HEK293 (cell line): ENCODE measurements around the gene EFCAB6.

Experiments used
- CTCF ChIA-PET: fragments of 350-600 bp; formaldehyde crosslinking; extraction: SDS; loops from one replicate; lab custom pipeline; 2021; ENCODE audit warnings: antibody characterized with exemption; lab: Yijun Ruan, JAX
- POLR2A ChIA-PET: fragments of 300-600 bp; formaldehyde crosslinking; extraction: SDS; loops from one replicate; lab custom pipeline; 2020; ENCODE audit warnings: antibody characterized with exemption, inconsistent platforms; lab: Yijun Ruan, JAX
- H3K27ac ChIP-seq: fragments of 200-500 bp; sonication (Bioruptor generic); 2 replicates; pipeline ENCODE4 v1.5.1; 2014; ENCODE audit warnings: low read depth, low read length, control low read depth, inconsistent platforms; ENCODE audit errors: extremely low read depth
- H3K36me3 ChIP-seq, 2 experiments: fragments of 200-500 bp in 1 of 2; sonication (Bioruptor generic) in 1 of 2; 1 replicate in 1 of 2; 2 replicates in 1 of 2; pipeline ENCODE4 v1.5.1; 2014 to 2017; ENCODE audit warnings: inconsistent platforms in 2 of 2, low read length in 2 of 2; ENCODE audit not compliant: control insufficient read depth in 2 of 2, insufficient read depth in 1 of 2
- H3K4me1 ChIP-seq: fragments of 200-500 bp; sonication (Bioruptor generic); 2 replicates; pipeline ENCODE4 v1.5.1; 2014; ENCODE audit warnings: mild to moderate bottlenecking, low read length, inconsistent platforms; ENCODE audit not compliant: control insufficient read depth, insufficient read depth
- H3K4me3 ChIP-seq: 2 replicates; pipeline ENCODE4 v1.5.1; 2011; ENCODE audit warnings: low read depth, mild to moderate bottlenecking, control low read depth, low read length, moderate library complexity
- H3K9me3 ChIP-seq: fragments of 200-500 bp; sonication (Bioruptor generic); 2 replicates; pipeline ENCODE4 v1.5.1; 2014; ENCODE audit warnings: low read depth, low read length, inconsistent platforms; ENCODE audit not compliant: control insufficient read depth, insufficient read depth
- EGR2 ChIP-seq: fragments of 450-650 bp; formaldehyde crosslinking; IDR thresholded peaks from 2 replicates; pipeline ENCODE4 v1.5.1; 2016; ENCODE audit warnings: low read depth, missing biosample characterization, missing genetic modification characterization
- GLI2 ChIP-seq: fragments of 450-650 bp; formaldehyde crosslinking; IDR thresholded peaks from 2 replicates; pipeline ENCODE4; 2017; ENCODE audit warnings: missing biosample characterization, missing genetic modification characterization, low read depth, borderline replicate concordance
- GLIS2 ChIP-seq: fragments of 450-650 bp; formaldehyde crosslinking; IDR thresholded peaks from 2 replicates; pipeline ENCODE4 v1.5.1; 2016; ENCODE audit warnings: missing biosample characterization, missing genetic modification characterization
- MYNN ChIP-seq: fragments of 450-650 bp; formaldehyde crosslinking; IDR thresholded peaks from 2 replicates; pipeline ENCODE4 v1.5.1; 2016; ENCODE audit warnings: missing biosample characterization, missing genetic modification characterization, borderline replicate concordance
- RBAK ChIP-seq: fragments of 450-650 bp; formaldehyde crosslinking; IDR thresholded peaks from 2 replicates; pipeline ENCODE4 v1.5.1; 2016; ENCODE audit warnings: missing biosample characterization, missing genetic modification characterization
- SCRT2 ChIP-seq: fragments of 450-650 bp; formaldehyde crosslinking; IDR thresholded peaks from 2 replicates; pipeline ENCODE4 v1.5.1; 2016; ENCODE audit warnings: missing biosample characterization, missing genetic modification characterization
- YY1 ChIP-seq: fragments of 450-650 bp; formaldehyde crosslinking; IDR thresholded peaks from 2 replicates; pipeline ENCODE4 v1.5.1; 2018; ENCODE audit warnings: missing biosample characterization, missing genetic modification characterization
- ZBTB1 ChIP-seq: fragments of 450-650 bp; formaldehyde crosslinking; IDR thresholded peaks from 2 replicates; pipeline ENCODE4 v1.5.1; 2016; ENCODE audit warnings: missing biosample characterization, missing genetic modification characterization
- ZBTB8A ChIP-seq: fragments of 450-650 bp; formaldehyde crosslinking; IDR thresholded peaks from 2 replicates; pipeline ENCODE4 v1.5.1; 2016; ENCODE audit warnings: missing biosample characterization, missing genetic modification characterization
- ZIC2 ChIP-seq: fragments of 450-650 bp; formaldehyde crosslinking; IDR thresholded peaks from 2 replicates; pipeline ENCODE4 v1.5.1; 2016; ENCODE audit warnings: missing biosample characterization, missing genetic modification characterization
- ZNF112 ChIP-seq: fragments of 450-650 bp; formaldehyde crosslinking; IDR thresholded peaks from 2 replicates; pipeline ENCODE4 v1.5.0; 2017; ENCODE audit warnings: missing biosample characterization, missing genetic modification characterization
- ZNF157 ChIP-seq: fragments of 450-650 bp; formaldehyde crosslinking; IDR thresholded peaks from 2 replicates; pipeline ENCODE4 v1.5.1; 2016; ENCODE audit warnings: missing biosample characterization, missing genetic modification characterization
- ZNF2 ChIP-seq: fragments of 450-650 bp; formaldehyde crosslinking; IDR thresholded peaks from 2 replicates; pipeline ENCODE4 v1.5.1; 2016; ENCODE audit warnings: missing biosample characterization, missing genetic modification characterization
- ZNF423 ChIP-seq: fragments of 450-650 bp; formaldehyde crosslinking; IDR thresholded peaks from 2 replicates; pipeline ENCODE4 v1.5.1; 2016; ENCODE audit warnings: missing biosample characterization, missing genetic modification characterization
- ZNF571 ChIP-seq: fragments of 450-650 bp; formaldehyde crosslinking; IDR thresholded peaks from 2 replicates; pipeline ENCODE4 v1.5.0; 2017; ENCODE audit warnings: missing biosample characterization, missing genetic modification characterization
- ZNF664 ChIP-seq: fragments of 450-650 bp; formaldehyde crosslinking; IDR thresholded peaks from 2 replicates; pipeline ENCODE4 v1.5.1; 2016; ENCODE audit warnings: missing biosample characterization, missing genetic modification characterization
- ZNF747 ChIP-seq: fragments of 450-650 bp; formaldehyde crosslinking; IDR thresholded peaks from 2 replicates; pipeline ENCODE4 v1.5.1; 2016; ENCODE audit warnings: missing biosample characterization, missing genetic modification characterization
- TF ChIP-seq, protein P1 (sequence below): fragments of 450-650 bp; formaldehyde crosslinking; IDR thresholded peaks from 2 replicates; pipeline ENCODE4 v1.5.1; 2016; ENCODE audit warnings: missing biosample characterization, missing genetic modification characterization
- TF ChIP-seq, protein P2 (sequence below): fragments of 450-650 bp; formaldehyde crosslinking; IDR thresholded peaks from 2 replicates; pipeline ENCODE4 v1.5.1; 2016; ENCODE audit warnings: missing biosample characterization, missing genetic modification characterization
- TF ChIP-seq, protein P3 (sequence below): fragments of 450-650 bp; formaldehyde crosslinking; conservative IDR thresholded peaks from 2 replicates; pipeline ENCODE4 v1.5.1; 2016; ENCODE audit warnings: low read depth, missing biosample characterization, missing genetic modification characterization
- TF ChIP-seq, protein P4 (sequence below): fragments of 450-650 bp; formaldehyde crosslinking; IDR thresholded peaks from 2 replicates; pipeline ENCODE4 v1.5.1; 2016; ENCODE audit warnings: missing biosample characterization, missing genetic modification characterization
- TF ChIP-seq, protein P5 (sequence below): fragments of 450-650 bp; formaldehyde crosslinking; IDR thresholded peaks from 2 replicates; pipeline ENCODE4 v1.5.1; 2016; ENCODE audit warnings: missing biosample characterization, missing genetic modification characterization
- TF ChIP-seq, protein P6 (sequence below): fragments of 450-650 bp; formaldehyde crosslinking; IDR thresholded peaks from 2 replicates; pipeline ENCODE4 v1.5.1; 2016; ENCODE audit warnings: missing biosample characterization, missing genetic modification characterization

The EFCAB6 gene

DNA sequence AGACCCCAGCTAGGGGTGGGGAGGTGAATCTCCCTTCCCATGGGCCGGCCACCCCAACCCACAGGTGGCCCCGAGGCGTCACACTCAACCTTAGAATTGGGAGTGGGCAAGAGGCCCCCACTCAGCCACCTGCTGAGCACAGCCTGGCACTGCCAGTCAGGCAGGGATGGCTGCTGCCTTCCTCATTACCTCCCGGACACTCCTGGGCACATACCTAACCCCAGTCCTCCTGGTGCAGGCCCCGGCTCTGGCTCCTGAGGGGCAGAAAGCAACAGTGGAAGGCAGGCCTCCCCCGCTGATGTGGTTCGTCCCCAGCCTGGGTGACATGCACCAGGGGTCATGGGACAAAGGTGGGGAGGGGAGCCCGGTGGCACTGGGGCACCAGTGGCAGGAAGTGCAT, 296.7 kb downstream of the EFCAB6 start:
- TF ChIP-seq GLI2 (tag by site-specific recombination) (no peak), ZNF664 (tag by site-specific recombination) (no peak), EGR2 (no peak), ZNF2 (tag by site-specific recombination) (no peak), SCRT2 (tag by site-specific recombination) (no peak), ZNF571 (tag by site-specific recombination) (no peak), ZNF157 (tag by site-specific recombination) (no peak), ZNF747 (tag by site-specific recombination) (no peak), RBAK (tag by site-specific recombination) (no peak), YY1 (no peak), ZNF112 (tag by site-specific recombination) (no peak)
- TF ChIP-seq, protein P1, sequence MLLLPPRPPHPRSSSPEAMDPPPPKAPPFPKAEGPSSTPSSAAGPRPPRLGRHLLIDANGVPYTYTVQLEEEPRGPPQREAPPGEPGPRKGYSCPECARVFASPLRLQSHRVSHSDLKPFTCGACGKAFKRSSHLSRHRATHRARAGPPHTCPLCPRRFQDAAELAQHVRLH (tag by site-specific recombination), result no peak
- TF ChIP-seq, protein P2, sequence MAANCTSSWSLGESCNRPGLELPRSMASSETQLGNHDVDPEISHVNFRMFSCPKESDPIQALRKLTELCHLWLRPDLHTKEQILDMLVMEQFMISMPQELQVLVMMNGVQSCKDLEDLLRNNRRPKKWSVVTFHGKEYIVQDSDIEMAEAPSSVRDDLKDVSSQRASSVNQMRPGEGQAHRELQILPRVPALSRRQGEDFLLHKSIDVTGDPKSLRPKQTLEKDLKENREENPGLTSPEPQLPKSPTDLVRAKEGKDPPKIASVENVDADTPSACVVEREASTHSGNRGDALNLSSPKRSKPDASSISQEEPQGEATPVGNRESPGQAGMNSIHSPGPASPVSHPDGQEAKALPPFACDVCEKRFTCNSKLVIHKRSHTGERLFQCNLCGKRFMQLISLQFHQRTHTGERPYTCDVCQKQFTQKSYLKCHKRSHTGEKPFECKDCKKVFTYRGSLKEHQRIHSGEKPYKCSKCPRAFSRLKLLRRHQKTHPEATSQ (tag by site-specific recombination), result no peak
- TF ChIP-seq, protein P3, sequence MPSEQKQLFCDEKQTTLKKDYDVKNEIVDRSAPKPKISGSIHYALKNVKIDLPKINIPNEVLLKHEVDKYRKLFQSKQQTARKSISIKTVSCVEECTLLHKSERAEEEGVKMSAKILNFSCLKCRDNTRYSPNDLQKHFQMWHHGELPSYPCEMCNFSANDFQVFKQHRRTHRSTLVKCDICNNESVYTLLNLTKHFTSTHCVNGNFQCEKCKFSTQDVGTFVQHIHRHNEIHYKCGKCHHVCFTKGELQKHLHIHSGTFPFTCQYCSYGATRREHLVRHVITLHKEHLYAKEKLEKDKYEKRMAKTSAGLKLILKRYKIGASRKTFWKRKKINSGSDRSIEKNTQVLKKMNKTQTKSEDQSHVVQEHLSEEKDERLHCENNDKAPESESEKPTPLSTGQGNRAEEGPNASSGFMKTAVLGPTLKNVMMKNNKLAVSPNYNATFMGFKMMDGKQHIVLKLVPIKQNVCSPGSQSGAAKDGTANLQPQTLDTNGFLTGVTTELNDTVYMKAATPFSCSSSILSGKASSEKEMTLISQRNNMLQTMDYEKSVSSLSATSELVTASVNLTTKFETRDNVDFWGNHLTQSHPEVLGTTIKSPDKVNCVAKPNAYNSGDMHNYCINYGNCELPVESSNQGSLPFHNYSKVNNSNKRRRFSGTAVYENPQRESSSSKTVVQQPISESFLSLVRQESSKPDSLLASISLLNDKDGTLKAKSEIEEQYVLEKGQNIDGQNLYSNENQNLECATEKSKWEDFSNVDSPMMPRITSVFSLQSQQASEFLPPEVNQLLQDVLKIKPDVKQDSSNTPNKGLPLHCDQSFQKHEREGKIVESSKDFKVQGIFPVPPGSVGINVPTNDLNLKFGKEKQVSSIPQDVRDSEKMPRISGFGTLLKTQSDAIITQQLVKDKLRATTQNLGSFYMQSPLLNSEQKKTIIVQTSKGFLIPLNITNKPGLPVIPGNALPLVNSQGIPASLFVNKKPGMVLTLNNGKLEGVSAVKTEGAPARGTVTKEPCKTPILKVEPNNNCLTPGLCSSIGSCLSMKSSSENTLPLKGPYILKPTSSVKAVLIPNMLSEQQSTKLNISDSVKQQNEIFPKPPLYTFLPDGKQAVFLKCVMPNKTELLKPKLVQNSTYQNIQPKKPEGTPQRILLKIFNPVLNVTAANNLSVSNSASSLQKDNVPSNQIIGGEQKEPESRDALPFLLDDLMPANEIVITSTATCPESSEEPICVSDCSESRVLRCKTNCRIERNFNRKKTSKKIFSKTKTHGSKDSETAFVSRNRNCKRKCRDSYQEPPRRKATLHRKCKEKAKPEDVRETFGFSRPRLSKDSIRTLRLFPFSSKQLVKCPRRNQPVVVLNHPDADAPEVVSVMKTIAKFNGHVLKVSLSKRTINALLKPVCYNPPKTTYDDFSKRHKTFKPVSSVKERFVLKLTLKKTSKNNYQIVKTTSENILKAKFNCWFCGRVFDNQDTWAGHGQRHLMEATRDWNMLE, result no peak
- TF ChIP-seq, all 188 proteins: peak for 0

DNA sequence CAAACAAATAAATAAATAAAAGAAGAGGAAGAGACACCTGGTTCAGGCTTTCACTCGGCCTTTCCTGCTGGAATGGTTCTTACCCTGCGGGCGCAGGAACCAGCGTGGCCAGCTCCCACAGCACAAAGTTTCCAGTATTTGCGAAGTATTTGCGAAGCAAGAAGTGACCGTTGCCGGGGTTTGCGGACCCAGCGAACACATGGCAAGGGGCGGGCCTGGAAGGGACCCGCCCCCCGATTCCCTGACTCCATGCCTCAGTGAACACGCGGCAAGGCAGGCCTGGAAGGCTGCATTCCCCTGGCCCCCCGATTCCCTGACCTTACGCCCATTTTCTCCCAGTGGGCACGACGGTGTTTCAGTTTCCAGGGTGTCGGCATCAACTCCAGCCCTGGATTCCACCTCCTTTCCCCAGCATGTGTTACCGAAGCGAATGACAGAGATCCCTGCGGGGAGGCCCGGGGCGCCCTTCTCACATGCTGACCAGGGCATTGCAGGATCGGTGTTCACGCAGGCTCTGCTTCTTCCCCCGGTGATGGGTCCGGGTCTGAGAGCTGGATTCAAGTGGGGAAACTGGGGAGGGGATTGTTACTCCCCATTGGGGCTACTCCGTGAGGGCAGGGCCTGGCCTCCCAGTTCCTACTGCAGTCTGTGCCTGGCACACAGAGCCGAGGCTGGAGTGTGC, 297.5 kb downstream of the EFCAB6 start:
- Histone ChIP-seq H3K9me3 (no peaks in the 10 kb centered on the region), H3K36me3 (no peaks in the 10 kb centered on the region), H3K4me1 (no peaks in the 10 kb centered on the region), H3K27ac (no peak overlapping the region), H3K4me3 (no peak overlapping the region)
- POLR2A ChIA-PET, result no interaction called here
- TF ChIP-seq, protein P4, sequence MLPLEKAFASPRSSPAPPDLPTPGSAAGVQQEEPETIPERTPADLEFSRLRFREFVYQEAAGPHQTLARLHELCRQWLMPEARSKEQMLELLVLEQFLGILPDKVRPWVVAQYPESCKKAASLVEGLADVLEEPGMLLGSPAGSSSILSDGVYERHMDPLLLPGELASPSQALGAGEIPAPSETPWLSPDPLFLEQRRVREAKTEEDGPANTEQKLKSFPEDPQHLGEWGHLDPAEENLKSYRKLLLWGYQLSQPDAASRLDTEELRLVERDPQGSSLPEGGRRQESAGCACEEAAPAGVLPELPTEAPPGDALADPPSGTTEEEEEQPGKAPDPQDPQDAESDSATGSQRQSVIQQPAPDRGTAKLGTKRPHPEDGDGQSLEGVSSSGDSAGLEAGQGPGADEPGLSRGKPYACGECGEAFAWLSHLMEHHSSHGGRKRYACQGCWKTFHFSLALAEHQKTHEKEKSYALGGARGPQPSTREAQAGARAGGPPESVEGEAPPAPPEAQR (tag by site-specific recombination), result no peak
- TF ChIP-seq ZNF423 (tag by site-specific recombination) (no peak), ZBTB1 (tag by site-specific recombination) (no peak), ZBTB8A (tag by site-specific recombination) (no peak), ZIC2 (no peak), GLIS2 (tag by site-specific recombination) (no peak), MYNN (no peak)
- TF ChIP-seq, protein P5, sequence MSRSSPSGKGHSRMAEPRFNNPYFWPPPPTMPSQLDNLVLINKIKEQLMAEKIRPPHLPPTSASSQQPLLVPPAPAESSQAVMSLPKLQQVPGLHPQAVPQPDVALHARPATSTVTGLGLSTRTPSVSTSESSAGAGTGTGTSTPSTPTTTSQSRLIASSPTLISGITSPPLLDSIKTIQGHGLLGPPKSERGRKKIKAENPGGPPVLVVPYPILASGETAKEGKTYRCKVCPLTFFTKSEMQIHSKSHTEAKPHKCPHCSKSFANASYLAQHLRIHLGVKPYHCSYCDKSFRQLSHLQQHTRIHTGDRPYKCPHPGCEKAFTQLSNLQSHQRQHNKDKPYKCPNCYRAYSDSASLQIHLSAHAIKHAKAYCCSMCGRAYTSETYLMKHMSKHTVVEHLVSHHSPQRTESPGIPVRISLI (tag by site-specific recombination), result no peak
- TF ChIP-seq, protein P6, sequence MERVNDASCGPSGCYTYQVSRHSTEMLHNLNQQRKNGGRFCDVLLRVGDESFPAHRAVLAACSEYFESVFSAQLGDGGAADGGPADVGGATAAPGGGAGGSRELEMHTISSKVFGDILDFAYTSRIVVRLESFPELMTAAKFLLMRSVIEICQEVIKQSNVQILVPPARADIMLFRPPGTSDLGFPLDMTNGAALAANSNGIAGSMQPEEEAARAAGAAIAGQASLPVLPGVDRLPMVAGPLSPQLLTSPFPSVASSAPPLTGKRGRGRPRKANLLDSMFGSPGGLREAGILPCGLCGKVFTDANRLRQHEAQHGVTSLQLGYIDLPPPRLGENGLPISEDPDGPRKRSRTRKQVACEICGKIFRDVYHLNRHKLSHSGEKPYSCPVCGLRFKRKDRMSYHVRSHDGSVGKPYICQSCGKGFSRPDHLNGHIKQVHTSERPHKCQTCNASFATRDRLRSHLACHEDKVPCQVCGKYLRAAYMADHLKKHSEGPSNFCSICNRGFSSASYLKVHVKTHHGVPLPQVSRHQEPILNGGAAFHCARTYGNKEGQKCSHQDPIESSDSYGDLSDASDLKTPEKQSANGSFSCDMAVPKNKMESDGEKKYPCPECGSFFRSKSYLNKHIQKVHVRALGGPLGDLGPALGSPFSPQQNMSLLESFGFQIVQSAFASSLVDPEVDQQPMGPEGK (tag by site-specific recombination), result no peak
- CTCF ChIA-PET, result no interaction called here

More for the DNA sequence above, 296.7 kb downstream of the EFCAB6 start:
- ChIA-PET CTCF (interaction anchor here (0.8 to 1.0 kb wide), 2 partner anchors 10 to 93 kb away, joined by 3 to 4 read pairs; no protein-coding TSS in a partner anchor), POLR2A (no interaction called here)
- no peaks in the 10 kb centered on the region for H3K36me3 ChIP-seq
- H3K4me3 ChIP-seq, result no peak overlapping the region
- H3K9me3 ChIP-seq, result no peaks in the 10 kb centered on the region
- no peak overlapping the region for H3K27ac ChIP-seq
- H3K4me1 ChIP-seq, result no peaks in the 10 kb centered on the region
